Effector memory CD8-positive, alpha-beta T cell (primary cell): ENCODE measurements around the gene STPG1.
A peak's percentile ranks its signal among the peaks of the same experiment; 100 is the strongest.
"Not testable (repeated sequence)": the region's sequence is repeated elsewhere in the genome, so short reads cannot be mapped to it uniquely, and the experiment has no call there.

Experiments
- ATAC-seq: fragments of 150-1000 bp; cut with Tn5 transposase; replicated peaks from 2 replicates; pipeline ENCODE4 v1.10.0; 2021; ENCODE audit warnings: mild to moderate bottlenecking, moderate library complexity
- DNase-seq, 3 experiments: peaks; one replicate each; pipeline ENCODE4 v3.0.0; 2021
- H3K27ac Mint-ChIP-seq, 2 donors: one replicate each; pipeline ENCODE4 v1.8.0; 2022; ENCODE audit warnings: mild to moderate bottlenecking in 2 of 2, mixed read lengths in 2 of 2, moderate library complexity in 2 of 2
- H3K27me3 Mint-ChIP-seq, 2 donors: one replicate each; pipeline ENCODE4 v1.8.0; 2022; ENCODE audit warnings: mixed read lengths in 2 of 2
- H3K36me3 Mint-ChIP-seq: one replicate; pipeline ENCODE4 v1.8.0; 2022; ENCODE audit warnings: mild to moderate bottlenecking, moderate library complexity, mixed read lengths; ENCODE audit not compliant: insufficient read depth
- H3K4me1 Mint-ChIP-seq, 2 donors: one replicate each; pipeline ENCODE4 v1.8.0; 2022; ENCODE audit warnings: low read depth in 2 of 2, mixed read lengths in 2 of 2
- H3K4me3 Mint-ChIP-seq, 2 donors: one replicate each; pipeline ENCODE4 v1.8.0; 2022; ENCODE audit warnings: mild to moderate bottlenecking in 2 of 2, mixed read lengths in 2 of 2, moderate library complexity in 2 of 2
- H3K9me3 Mint-ChIP-seq, 2 donors: one replicate each; pipeline ENCODE4 v1.8.0; 2022; ENCODE audit warnings: mixed read lengths in 2 of 2
- total RNA-seq, 9 experiments: gene quantifications; one replicate each; lab custom pipeline; 2026; lab: John Stamatoyannopoulos, UW

The STPG1 gene, protein sequence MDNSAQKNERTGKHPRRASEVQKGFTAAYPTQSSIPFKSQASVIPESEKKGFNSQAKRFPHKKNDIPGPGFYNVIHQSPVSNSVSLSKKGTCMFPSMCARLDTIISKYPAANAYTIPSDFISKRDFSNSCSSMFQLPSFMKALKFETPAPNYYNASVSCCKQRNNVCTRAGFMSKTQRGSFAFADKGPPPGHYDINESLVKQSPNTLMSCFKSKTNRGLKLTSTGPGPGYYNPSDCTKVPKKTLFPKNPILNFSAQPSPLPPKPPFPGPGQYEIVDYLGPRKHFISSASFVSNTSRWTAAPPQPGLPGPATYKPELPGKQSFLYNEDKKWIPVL
- 0.67 to 6.8 (median 5.9) reads per million in 9 experiments for total RNA-seq

DNA sequence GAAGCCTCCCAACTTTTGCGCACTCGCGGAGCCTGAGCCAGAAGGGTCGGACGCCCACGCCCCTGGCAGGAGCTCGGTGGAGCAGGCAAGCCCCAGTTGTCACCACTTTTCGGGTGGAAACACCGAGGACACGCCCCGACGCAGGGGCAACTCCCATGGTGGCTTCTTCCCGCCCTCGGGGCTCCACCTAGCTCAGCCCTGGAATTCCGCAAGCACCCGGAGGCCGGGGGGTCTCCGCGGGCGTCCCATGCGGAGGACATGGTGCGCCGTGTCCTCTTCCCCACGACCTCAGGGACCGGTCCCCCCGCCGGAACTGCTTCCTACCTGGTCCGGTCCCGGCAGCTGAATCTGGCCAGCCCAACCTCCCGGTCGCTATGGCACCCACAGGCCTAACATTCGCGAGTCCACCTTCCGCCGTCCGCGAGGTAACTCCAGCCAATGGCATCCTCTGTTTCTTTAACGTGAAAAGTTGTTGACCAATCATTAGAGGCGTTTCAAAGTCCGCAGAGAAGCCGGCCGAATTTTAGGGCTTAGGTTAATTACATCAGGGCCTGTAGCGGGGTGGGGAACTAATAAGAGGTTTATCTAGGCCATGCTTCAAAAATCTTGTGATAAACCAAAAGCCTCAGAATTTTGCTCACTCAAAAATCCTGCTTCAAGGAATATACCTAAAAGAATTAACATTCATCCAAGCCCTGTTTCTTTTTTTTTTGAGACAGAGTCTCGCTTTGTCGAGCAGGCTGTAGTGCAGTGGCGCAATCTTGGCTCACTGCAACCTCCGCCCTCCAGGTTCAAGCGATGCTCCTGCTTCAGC lies at the start of gene STPG1:
STPG1 (minus strand) TSS at position 433 of the 814 bp plus-strand sequence. CDS start 12,394 bp downstream, outside the sequence.
- Mint-ChIP-seq H3K4me1 (peaks cover 35 to 40% of the 10 kb centered on the region in 2 donors), H3K27me3 (no peaks in the 10 kb centered on the region), H3K4me3 (peak within 1 kb of the TSS; percentile 97 to 98), H3K27ac (peak within 1 kb of the TSS; percentile 88 to 94), H3K9me3 (no peaks in the 10 kb centered on the region), H3K36me3 (peaks cover 21% of the 10 kb centered on the region)
- DNase-seq (peak; percentile 68 to 76 (median 73)), ATAC-seq (peak; percentile 5)

DNA sequence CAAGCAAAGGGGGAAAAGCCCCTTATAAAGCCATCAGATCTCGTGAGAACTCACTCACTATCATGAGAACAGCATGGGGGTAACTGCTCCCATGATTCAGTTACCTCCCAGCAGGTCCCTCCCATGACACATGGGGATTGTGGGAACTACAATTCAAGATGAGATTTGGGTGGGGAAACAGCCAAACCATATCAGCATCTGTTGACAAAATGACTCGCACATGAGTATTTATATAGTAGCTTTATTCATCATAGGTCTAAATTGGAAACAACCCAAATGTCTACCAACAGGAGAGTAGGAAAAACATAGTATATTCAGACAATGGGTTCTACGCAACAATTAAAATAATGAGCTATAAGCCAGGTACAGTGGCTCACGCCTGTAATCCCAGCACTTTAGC lies 48.5 kb upstream of the STPG1 start:
- peaks cover 43% of the 10 kb centered on the region for H3K36me3 Mint-ChIP-seq
- H3K9me3 Mint-ChIP-seq, DNase-seq: not testable (repeated sequence)

DNA sequence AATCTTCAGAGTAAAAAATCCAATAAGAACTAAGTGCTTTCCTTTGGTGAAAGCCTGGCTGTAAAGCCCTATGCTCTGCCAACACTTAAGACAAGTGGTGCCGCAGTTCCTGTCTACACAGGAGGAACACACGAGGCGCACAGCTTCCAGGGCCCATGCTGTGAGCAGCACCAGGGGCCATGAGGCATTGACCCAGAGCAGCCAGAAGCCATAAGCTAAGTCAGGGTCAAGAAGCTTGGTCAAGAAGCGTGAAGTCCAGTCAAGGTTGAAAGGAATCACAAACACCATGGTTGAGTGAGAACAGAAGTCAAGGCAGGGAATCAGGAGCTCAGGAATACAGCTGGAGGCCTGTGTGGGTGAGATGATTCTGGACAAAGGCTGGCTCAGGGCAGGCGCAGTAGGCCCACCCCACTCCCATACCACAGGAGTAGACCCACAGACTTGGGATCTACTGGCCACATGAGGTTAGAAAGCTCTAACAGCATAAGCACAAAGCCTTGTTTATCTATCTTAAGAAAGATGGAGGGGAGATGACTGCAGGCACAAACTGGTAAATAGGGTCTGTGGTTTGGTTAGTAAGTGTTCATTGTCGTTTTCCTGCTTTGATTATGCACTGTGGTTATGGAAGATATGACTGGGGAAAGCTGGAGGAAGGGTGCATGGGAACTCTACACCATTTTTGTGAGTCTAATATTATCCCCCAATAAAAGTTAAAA lies 46.1 kb upstream of the STPG1 start:
- H3K27me3 Mint-ChIP-seq: no peaks in the 10 kb centered on the region
- no peaks in the 10 kb centered on the region for H3K9me3 Mint-ChIP-seq
- H3K4me1 Mint-ChIP-seq: peaks cover 1 to 4% of the 10 kb centered on the region in 2 donors
- H3K27ac Mint-ChIP-seq: peak overlapping the region in 1 of 2 donors; percentile 14
- DNase-seq (no peak), ATAC-seq (no peak)
- H3K36me3 Mint-ChIP-seq: peaks cover 39% of the 10 kb centered on the region
- no peak overlapping the region for H3K4me3 Mint-ChIP-seq

More for the DNA sequence above, 48.5 kb upstream of the STPG1 start:
- not testable (repeated sequence) for H3K4me3 Mint-ChIP-seq, ATAC-seq, H3K27me3 Mint-ChIP-seq
- Mint-ChIP-seq H3K4me1 (peaks cover 1 to 11% of the 10 kb centered on the region in 2 donors), H3K27ac (peak overlapping the region in 1 of 2 donors; percentile 10)

DNA sequence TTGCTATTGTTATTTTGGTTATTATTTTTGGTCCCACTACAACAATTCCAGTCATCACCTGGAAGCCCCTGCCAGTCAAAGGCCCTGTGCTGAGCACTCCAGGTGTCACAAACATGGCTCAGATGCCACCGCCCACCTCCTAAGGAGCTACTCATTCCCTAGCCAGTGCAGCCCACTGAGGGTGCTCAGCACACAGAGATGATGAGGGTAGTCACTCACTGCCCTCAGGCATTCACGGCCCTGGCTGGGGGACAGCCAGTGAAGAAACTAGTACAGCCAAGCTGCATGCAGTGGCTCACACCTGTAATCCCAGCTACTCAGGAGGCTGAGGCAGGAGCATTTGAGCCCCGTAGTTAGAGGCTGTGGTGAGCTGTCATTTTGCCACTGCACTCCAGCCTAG lies 44.3 kb upstream of the STPG1 start:
- peaks cover 0 to 1% of the 10 kb centered on the region in 2 donors for H3K4me1 Mint-ChIP-seq
- H3K27me3 Mint-ChIP-seq: no peaks in the 10 kb centered on the region
- no peak overlapping the region for H3K27ac Mint-ChIP-seq
- H3K4me3 Mint-ChIP-seq: no peak overlapping the region
- no peak for DNase-seq
- peaks cover 52% of the 10 kb centered on the region for H3K36me3 Mint-ChIP-seq
- H3K9me3 Mint-ChIP-seq: no peaks in the 10 kb centered on the region
- no peak for ATAC-seq

DNA sequence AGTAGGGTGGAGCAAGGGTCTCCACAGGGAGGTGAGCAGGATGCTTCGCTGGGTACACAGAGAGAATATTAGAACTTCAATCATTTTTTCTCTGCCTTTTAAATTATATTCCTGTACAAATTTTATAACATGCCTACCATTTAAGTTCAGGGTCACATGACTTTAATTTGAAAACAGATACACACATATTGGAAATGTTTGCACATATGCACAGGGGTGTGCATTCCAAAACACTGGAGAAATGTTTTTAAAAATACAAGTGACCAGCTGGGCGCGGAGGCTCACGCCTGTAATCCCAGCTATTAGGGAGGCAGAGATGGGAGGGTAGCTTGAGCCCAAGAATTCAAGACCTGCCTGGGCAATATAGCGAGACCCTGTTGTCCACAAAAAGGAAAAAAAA lies 41.7 kb upstream of the STPG1 start:
- H3K9me3 Mint-ChIP-seq: no peaks in the 10 kb centered on the region
- H3K27me3 Mint-ChIP-seq: no peaks in the 10 kb centered on the region
- H3K36me3 Mint-ChIP-seq: peaks cover 50% of the 10 kb centered on the region
- peaks cover 0 to 1% of the 10 kb centered on the region in 2 donors for H3K4me1 Mint-ChIP-seq
- H3K27ac Mint-ChIP-seq: no peak overlapping the region
- ATAC-seq (no peak), DNase-seq (no peak)
- H3K4me3 Mint-ChIP-seq: no peak overlapping the region

DNA sequence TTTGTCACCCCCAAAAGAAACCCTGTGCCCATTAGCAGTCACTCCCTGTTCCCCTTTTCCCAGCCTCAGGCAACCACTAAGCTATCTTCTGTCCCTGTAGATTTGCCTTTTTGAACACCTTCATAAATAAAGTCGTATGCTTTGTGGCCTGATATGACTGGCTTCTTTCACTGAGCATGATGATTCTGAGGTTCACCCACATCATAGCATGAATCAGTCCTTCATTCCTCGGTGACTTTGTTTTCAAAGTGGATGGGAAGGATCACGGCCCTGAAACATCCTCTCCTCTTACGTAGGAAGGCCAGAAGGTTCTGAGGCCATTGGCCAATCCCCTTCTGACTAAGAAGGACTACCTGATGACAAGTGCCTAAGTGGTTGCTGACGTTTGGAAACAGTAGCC lies 41.1 kb upstream of the STPG1 start:
- Mint-ChIP-seq H3K27me3 (no peaks in the 10 kb centered on the region), H3K9me3 (no peaks in the 10 kb centered on the region), H3K27ac (no peak overlapping the region), H3K4me1 (peaks cover 0 to 1% of the 10 kb centered on the region in 2 donors), H3K36me3 (peaks cover 47% of the 10 kb centered on the region), H3K4me3 (no peak overlapping the region)
- no peak for DNase-seq
- no peak for ATAC-seq

DNA sequence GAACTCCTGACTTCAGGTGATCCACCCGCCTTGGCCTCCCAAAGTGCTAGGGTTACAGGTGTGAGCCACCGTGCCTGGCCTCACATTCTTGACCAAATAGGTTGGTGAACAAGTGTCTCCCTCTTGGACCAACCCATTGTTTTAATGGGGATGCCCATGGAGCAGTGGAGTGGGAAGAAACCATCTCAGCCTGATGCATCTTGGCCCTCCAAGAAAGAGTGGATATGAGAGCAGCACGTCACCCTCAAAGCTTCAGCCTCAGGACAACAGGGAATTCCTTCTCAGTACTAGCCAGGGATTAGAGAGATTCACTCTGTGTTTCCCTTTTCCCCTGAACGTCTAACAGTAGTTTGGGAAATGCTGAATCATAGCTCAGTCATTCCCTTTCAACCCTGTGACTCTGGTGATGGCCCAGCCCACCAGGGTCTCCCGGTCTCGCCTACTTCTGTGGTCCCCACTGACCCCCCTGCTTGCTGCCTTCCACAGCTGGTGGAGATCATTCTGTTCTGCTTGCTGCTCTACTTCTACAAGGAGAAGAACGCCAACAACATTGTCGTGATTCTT lies 39.4 kb upstream of the STPG1 start:
- Mint-ChIP-seq H3K4me1 (no peaks in the 10 kb centered on the region), H3K27ac (peak overlapping the region in 1 of 2 donors; percentile 51), H3K27me3 (no peaks in the 10 kb centered on the region), H3K36me3 (peaks cover 39% of the 10 kb centered on the region), H3K9me3 (no peaks in the 10 kb centered on the region), H3K4me3 (no peak overlapping the region)
- no peak for DNase-seq
- no peak for ATAC-seq

DNA sequence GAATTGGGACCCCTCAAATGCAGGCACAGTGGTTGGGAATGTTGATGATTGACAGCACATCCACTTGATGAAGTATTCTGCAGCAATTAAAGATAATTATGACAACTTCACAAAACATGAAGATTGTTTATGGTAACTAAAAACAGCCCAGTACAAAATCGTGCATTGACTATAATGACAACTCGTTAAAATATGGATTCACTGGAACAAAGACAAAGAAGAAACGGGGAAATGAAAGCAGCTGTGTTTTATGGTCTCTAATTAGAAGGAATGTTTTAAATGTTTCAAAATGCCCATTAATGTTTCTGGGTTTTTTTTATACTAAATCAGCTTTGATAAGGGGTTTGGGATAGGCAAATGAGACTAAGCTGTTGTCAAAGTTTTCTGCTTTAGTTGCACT lies 38.2 kb upstream of the STPG1 start:
- no peak overlapping the region for H3K4me3 Mint-ChIP-seq
- ATAC-seq (no peak), DNase-seq (no peak)
- H3K4me1 Mint-ChIP-seq: no peaks in the 10 kb centered on the region
- H3K36me3 Mint-ChIP-seq: peaks cover 44% of the 10 kb centered on the region
- peak overlapping the region in 1 of 2 donors; percentile 17 for H3K27ac Mint-ChIP-seq
- no peaks in the 10 kb centered on the region for H3K9me3 Mint-ChIP-seq
- no peaks in the 10 kb centered on the region for H3K27me3 Mint-ChIP-seq

DNA sequence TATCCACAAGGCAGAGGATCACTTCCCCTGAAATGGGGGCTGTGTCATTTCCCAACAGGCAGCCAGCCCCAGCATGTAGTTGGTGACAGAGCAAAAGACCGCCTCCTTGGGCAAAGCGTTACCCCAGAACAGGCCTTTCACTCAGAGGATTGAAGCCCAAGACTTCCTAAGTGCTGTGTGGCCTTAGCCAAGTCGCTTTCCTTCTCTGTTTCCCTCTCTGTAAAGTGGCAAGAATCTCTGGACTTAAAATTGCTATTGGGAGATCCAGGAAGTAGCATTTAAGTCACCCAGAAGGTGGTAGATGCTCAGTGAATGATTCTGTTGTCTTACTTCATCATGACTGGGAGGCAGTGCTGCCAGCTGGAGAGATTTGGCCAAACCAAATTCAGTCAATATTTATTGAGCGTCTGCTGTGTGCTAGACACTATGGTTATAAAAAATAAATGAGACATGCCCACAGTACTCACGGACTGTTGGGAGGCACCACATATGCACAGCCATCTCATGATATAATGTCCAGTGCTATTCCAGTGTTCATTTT lies 37.3 kb upstream of the STPG1 start:
- no peak for DNase-seq
- Mint-ChIP-seq H3K4me1 (no peaks in the 10 kb centered on the region), H3K9me3 (no peaks in the 10 kb centered on the region), H3K27me3 (no peaks in the 10 kb centered on the region), H3K27ac (peak overlapping the region in 1 of 2 donors; percentile 60), H3K4me3 (no peak overlapping the region), H3K36me3 (peaks cover 44% of the 10 kb centered on the region)
- no peak for ATAC-seq

DNA sequence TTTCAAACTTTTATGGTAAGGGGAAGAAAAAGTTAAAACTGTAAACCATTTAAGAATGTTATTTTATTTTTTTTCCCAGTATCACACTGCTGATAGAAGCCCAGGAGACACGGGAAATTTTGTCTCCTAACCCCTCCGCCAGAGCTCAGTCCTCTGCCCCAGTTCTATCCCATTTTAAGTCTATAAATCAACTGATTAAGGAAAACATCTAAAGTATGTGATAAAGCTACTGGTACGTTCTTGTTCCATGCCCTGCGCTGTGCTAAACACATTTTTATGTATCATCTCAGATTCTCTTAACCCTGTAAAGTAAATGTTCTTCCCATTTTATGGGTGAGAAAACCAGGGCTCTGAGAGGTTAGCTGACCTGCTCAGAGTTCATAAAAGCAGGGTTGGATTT lies 36.7 kb upstream of the STPG1 start:
- Mint-ChIP-seq H3K4me3 (no peak overlapping the region), H3K36me3 (peaks cover 45% of the 10 kb centered on the region), H3K27me3 (no peaks in the 10 kb centered on the region), H3K4me1 (no peaks in the 10 kb centered on the region), H3K9me3 (no peaks in the 10 kb centered on the region), H3K27ac (no peak overlapping the region)
- no peak for ATAC-seq
- no peak for DNase-seq

DNA sequence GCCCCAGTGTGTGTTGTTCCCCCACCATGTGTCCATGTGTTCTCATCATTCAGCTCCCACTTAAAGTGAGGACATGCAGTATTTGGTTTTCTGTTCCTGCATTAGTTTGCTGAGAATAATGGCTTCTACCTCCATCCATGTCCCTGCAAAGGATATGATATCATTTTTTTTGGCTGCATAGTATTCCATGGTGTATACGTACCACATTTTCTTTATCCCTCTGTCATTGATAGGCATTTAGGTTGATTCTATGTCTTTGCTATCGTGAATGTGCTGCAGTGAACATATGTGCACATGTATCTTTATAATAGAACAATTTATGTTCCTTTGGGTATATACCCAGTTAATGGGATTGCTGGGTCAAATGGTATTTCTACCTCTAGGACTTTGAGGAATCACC lies 32.9 kb upstream of the STPG1 start:
- not testable (repeated sequence) for H3K4me1 Mint-ChIP-seq, H3K4me3 Mint-ChIP-seq, H3K9me3 Mint-ChIP-seq, H3K27ac Mint-ChIP-seq, H3K27me3 Mint-ChIP-seq, ATAC-seq, DNase-seq
- peaks cover 42% of the 10 kb centered on the region for H3K36me3 Mint-ChIP-seq

DNA sequence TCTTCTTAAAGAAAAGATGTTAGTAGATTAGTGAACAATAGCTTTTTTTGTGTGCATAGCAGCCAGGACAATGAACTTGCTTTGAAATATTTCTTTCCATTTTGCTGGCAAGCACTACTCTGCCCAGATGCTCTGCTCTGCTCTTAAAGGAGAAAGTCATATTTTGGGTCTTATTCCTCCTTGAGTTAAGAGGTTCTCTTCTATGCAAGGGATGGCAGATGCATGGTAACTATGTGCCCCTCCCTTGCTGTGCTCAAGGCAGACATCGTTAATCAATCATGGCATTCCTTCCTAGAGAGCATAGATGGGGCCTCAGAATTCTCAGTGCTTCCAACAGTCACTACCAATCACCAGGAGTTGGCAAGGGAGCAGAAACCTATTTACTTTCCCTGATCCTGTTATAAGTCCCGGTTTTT lies 29.7 kb upstream of the STPG1 start:
- ATAC-seq (no peak), DNase-seq (no peak)
- peaks cover 35% of the 10 kb centered on the region for H3K36me3 Mint-ChIP-seq
- H3K27me3 Mint-ChIP-seq: no peaks in the 10 kb centered on the region
- H3K9me3 Mint-ChIP-seq: no peaks in the 10 kb centered on the region
- no peak overlapping the region for H3K4me3 Mint-ChIP-seq
- peak overlapping the region in 1 of 2 donors; percentile 79 for H3K27ac Mint-ChIP-seq
- peaks cover 3 to 8% of the 10 kb centered on the region in 2 donors for H3K4me1 Mint-ChIP-seq

DNA sequence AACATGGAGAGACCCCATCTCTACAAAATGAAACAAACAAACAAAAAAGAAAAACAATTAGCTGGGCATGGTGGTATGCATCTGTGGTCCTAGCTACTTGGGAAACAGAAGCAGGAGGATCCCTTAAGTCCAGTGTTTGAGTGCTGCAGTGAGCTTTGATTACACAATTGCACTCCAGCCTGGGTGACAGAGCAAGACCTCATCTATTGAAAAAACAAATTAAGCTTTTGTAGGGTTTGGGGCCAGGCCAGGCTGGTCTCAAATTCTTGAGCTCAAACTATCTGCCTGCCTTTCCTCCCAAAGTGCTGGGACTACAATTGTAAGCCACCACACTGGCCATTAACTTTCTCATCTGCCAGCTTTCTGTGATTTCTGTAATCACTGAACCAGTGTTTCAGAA lies 29.2 kb upstream of the STPG1 start:
- DNase-seq (no peak), ATAC-seq (no peak)
- Mint-ChIP-seq H3K27me3 (no peaks in the 10 kb centered on the region), H3K4me1 (peaks cover 4 to 8% of the 10 kb centered on the region in 2 donors), H3K27ac (peak overlapping the region in 1 of 2 donors; percentile 79), H3K4me3 (no peak overlapping the region), H3K36me3 (peaks cover 35% of the 10 kb centered on the region), H3K9me3 (no peaks in the 10 kb centered on the region)
